Keratinocyte (primary cell): ENCODE data around the gene DDX54. TPM values are rescaled to one million over a fixed set of nuclear protein-coding genes. Genes with fewer than 3 reads are reported as not detected.

Source experiments
- DNase-seq: peaks from one replicate; pipeline ENCODE4 v3.0.0-alpha.2; 2011; ENCODE audit warnings: low read depth, missing footprints, low spot score
- FAIRE-seq: peaks from 2 replicates; lab custom pipeline; 2011; peaks lifted over from hg19 to GRCh38; lab: Jason Lieb, UNC
- H2AFZ ChIP-seq: 2 replicates; pipeline ENCODE4 v1.6.0; 2012; ENCODE audit warnings: low read length, control low read depth, inconsistent platforms; ENCODE audit not compliant: control insufficient read depth
- H3K27ac ChIP-seq: 2 replicates; pipeline ENCODE4 v1.5.1; 2011; ENCODE audit warnings: low read length; ENCODE audit not compliant: control insufficient read depth, insufficient read depth
- H3K27me3 ChIP-seq: 3 replicates; pipeline ENCODE4 v1.6.0; 2011; ENCODE audit warnings: low read length; ENCODE audit not compliant: control insufficient read depth, insufficient read depth; ENCODE audit errors: extremely low read depth
- H3K36me3 ChIP-seq, 2 experiments: 2 replicates in 1 of 2; 3 replicates in 1 of 2; pipeline ENCODE4 v1.5.1; 2011; ENCODE audit warnings: low read length in 2 of 2, mild to moderate bottlenecking in 1 of 2; ENCODE audit not compliant: control insufficient read depth in 2 of 2, insufficient read depth in 2 of 2; ENCODE audit errors: extremely low read depth in 1 of 2
- H3K4me1 ChIP-seq: 3 replicates; pipeline ENCODE4 v1.5.1; 2011; ENCODE audit warnings: low read length; ENCODE audit not compliant: control insufficient read depth, insufficient read depth; ENCODE audit errors: extremely low read depth
- H3K4me2 ChIP-seq: 3 replicates; pipeline ENCODE4 v1.6.0; 2011; ENCODE audit warnings: low read depth, low read length; ENCODE audit not compliant: control insufficient read depth, insufficient read depth; ENCODE audit errors: extremely low read depth
- H3K4me3 ChIP-seq, 3 experiments: fragments of 200-600 bp in 1 of 3; sonication (generic) in 1 of 3; 2 replicates in 2 of 3; 3 replicates in 1 of 3; pipeline ENCODE4 v1.5.1; 2011 to 2016; ENCODE audit warnings: low read length in 3 of 3, mild to moderate bottlenecking in 3 of 3, control low read depth in 2 of 3, inconsistent platforms in 1 of 3, low read depth in 1 of 3, mixed read lengths in 1 of 3, mixed run types in 1 of 3, moderate library complexity in 1 of 3; ENCODE audit not compliant: control insufficient read depth in 2 of 3, insufficient read depth in 2 of 3; ENCODE audit errors: extremely low read depth in 1 of 3
- H3K79me2 ChIP-seq: 2 replicates; pipeline ENCODE4 v1.6.0; 2012; ENCODE audit warnings: low read length; ENCODE audit not compliant: control insufficient read depth, insufficient read depth
- H3K9ac ChIP-seq: 3 replicates; pipeline ENCODE4 v1.6.0; 2011; ENCODE audit warnings: low read length; ENCODE audit not compliant: control insufficient read depth, insufficient read depth; ENCODE audit errors: extremely low read depth
- H3K9me1 ChIP-seq: 3 replicates; pipeline ENCODE4 v1.6.0; 2011; ENCODE audit warnings: low read length; ENCODE audit not compliant: control insufficient read depth, insufficient read depth; ENCODE audit errors: extremely low read depth
- H3K9me3 ChIP-seq: 2 replicates; pipeline ENCODE4 v1.5.1; 2012; ENCODE audit warnings: low read depth, low read length; ENCODE audit not compliant: control insufficient read depth
- H4K20me1 ChIP-seq: 3 replicates; pipeline ENCODE4 v1.6.0; 2011; ENCODE audit warnings: low read length; ENCODE audit not compliant: control insufficient read depth, insufficient read depth; ENCODE audit errors: extremely low read depth
- EZH2 ChIP-seq: IDR thresholded peaks from one replicate; pipeline ENCODE4 v1.6.1; 2012; ENCODE audit warnings: inconsistent platforms, mild to moderate bottlenecking, low read length, moderate library complexity
- dilution Hi-C: fragments of 300-500 bp; cut with MboI; formaldehyde crosslinking; loops from one replicate; pipeline ENCODE4 v1.7.0; 2020; ENCODE audit warnings: low sequenced_read_pairs; ENCODE audit not compliant: extremely low pct_ligation_motif_present
- polyA plus RNA-seq, 5 experiments: library from polyadenylated mRNA; depleted of rRNA in 3 of 5; stranded (reverse) in 3 of 5; stranded (forward) in 1 of 5; unstranded in 1 of 5; fragments of >200 nt; gene quantifications; 1 replicate in 1 of 5; 2 replicates in 3 of 5; 3 replicates in 1 of 5; pipeline versions ENCODE4 v1.2.1 to v1.2.3, GENCODE V29; 2011 to 2012; ENCODE audit warnings: missing spikeins in 2 of 5, low read depth in 1 of 5, low replicate concordance in 1 of 5
- TF ChIP-seq, protein P1 (sequence below), 3 experiments: IDR thresholded peaks in 1 of 3; conservative IDR thresholded peaks in 1 of 3; optimal IDR thresholded peaks in 1 of 3; 2 replicates in 2 of 3; 3 replicates in 1 of 3; pipeline versions ENCODE3 to v1.5.1; 2011; ENCODE audit warnings: low read length in 3 of 3, mild to moderate bottlenecking in 3 of 3, moderate library complexity in 2 of 3, control low read depth in 1 of 3, inconsistent platforms in 1 of 3; ENCODE audit not compliant: insufficient read depth in 2 of 3; ENCODE audit errors: extremely low read depth in 1 of 3

DDX54 gene
- polyA plus RNA-seq, 1 donor (not counting 4 experiments of a cell fraction or from before 2014, with no cell fraction given) = 44.6 TPM

DNA sequence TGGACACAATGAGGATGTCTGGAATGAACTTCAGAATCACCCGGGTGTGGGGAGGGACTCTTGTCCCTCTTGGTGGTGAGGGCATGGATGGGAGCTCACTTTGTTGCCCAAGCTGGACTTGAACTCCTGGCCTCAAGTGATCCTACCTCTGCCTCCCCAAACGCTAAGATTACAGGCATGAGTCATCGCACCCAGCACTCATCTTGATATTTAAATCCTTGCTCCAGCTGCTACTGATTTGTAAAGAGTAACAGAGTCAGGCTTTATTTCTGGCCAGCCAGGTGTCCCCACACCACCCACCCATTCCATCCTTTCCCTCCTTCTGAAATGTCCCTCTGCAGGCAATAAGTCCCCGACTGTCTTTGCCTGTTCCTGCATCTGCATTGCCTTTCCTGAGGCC is 4.9 kb downstream of the DDX54 start:
- peaks cover 2% of the 10 kb centered on the region for H4K20me1 ChIP-seq
- no peak overlapping the region for H3K9ac ChIP-seq
- H3K9me3 ChIP-seq = no peaks in the 10 kb centered on the region
- dilution Hi-C loops = no loop called here
- H3K27ac ChIP-seq = no peak overlapping the region
- H3K4me2 ChIP-seq = no peak overlapping the region
- no peak for TF ChIP-seq EZH2
- TF ChIP-seq, protein P1, sequence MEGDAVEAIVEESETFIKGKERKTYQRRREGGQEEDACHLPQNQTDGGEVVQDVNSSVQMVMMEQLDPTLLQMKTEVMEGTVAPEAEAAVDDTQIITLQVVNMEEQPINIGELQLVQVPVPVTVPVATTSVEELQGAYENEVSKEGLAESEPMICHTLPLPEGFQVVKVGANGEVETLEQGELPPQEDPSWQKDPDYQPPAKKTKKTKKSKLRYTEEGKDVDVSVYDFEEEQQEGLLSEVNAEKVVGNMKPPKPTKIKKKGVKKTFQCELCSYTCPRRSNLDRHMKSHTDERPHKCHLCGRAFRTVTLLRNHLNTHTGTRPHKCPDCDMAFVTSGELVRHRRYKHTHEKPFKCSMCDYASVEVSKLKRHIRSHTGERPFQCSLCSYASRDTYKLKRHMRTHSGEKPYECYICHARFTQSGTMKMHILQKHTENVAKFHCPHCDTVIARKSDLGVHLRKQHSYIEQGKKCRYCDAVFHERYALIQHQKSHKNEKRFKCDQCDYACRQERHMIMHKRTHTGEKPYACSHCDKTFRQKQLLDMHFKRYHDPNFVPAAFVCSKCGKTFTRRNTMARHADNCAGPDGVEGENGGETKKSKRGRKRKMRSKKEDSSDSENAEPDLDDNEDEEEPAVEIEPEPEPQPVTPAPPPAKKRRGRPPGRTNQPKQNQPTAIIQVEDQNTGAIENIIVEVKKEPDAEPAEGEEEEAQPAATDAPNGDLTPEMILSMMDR (optimal IDR thresholded peaks at IDR 0.05 in 1 of 3, IDR thresholded peaks at IDR 0.05 in 1 of 3, conservative IDR thresholded peaks at IDR 0.05 in 1 of 3; ENCODE audit: extremely low read depth in 1 of 3, insufficient read depth in 2 of 3, low read length in 3 of 3) = no peak
- H3K27me3 ChIP-seq = no peaks in the 10 kb centered on the region
- H3K36me3 ChIP-seq = peaks cover 34 to 35% of the 10 kb centered on the region in 2 experiments
- FAIRE-seq = no peak
- no peak overlapping the region for H2AFZ ChIP-seq
- no peak for DNase-seq
- H3K79me2 ChIP-seq = peaks cover 38% of the 10 kb centered on the region
- H3K9me1 ChIP-seq = peaks cover 5% of the 10 kb centered on the region
- H3K4me1 ChIP-seq = peaks cover 4% of the 10 kb centered on the region
- no peak overlapping the region for H3K4me3 ChIP-seq

- Histone ChIP-seq H4K20me1 (peaks cover 2% of the 10 kb centered on the region), H3K9ac (no peak overlapping the region)
- dilution Hi-C loops = no loop called here
Measured at GRCh38 chr12:113179023-113179422, 6.3 kb downstream of the DDX54 start.

More at GRCh38 chr12:113179023-113179422, 6.3 kb downstream of the DDX54 start:
- Histone ChIP-seq H3K9me1 (peaks cover 5% of the 10 kb centered on the region), H2AFZ (no peak overlapping the region), H3K79me2 (peaks cover 33% of the 10 kb centered on the region), H3K4me3 (no peak overlapping the region), H3K4me2 (no peak overlapping the region), H3K27me3 (no peaks in the 10 kb centered on the region), H3K36me3 (peaks cover 39 to 40% of the 10 kb centered on the region in 2 experiments), H3K9me3 (no peaks in the 10 kb centered on the region), H3K4me1 (no peaks in the 10 kb centered on the region), H3K27ac (no peak overlapping the region)
- no peak for TF ChIP-seq EZH2
- TF ChIP-seq, protein P1 (optimal IDR thresholded peaks at IDR 0.05 in 1 of 3, IDR thresholded peaks at IDR 0.05 in 1 of 3, conservative IDR thresholded peaks at IDR 0.05 in 1 of 3; ENCODE audit: extremely low read depth in 1 of 3, insufficient read depth in 2 of 3, low read length in 3 of 3) = no peak
- DNase-seq (no peak), FAIRE-seq (no peak)
